NAMALWA (cell line): ENCODE results near the gene AGAP5.

ENCODE experiments used
- DNase-seq: peaks from one replicate; pipeline ENCODE4 v3.0.0-alpha.2; 2015; ENCODE audit warnings: low spot score

AGAP5 gene

GRCh38 chr10:73653701-73654100 lies 44.2 kb downstream of the AGAP5 start:
- peak; percentile 10 for DNase-seq

DNA sequence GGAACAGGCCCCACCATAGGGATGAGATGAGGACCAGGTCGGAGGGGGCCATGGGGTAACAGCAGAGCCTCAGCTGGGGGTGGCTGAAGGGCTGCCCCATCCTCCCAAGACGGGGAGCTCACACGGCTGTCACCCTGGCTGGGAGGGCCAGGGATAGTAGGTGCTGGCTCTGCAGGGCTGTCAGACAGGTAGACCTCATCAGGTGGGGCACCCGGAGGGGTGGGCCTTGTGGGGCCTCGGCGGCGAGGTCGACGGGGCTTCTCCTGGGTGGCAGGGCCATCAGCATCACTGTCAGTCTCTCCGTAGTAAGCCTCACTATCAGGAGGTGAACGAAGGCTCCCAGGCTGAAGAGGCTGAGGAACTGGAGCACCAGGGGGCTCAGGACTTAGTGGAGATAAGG lies 44.7 kb downstream of the AGAP5 start:
- DNase-seq, result no peak

- no peak for DNase-seq
These were observed 47.2 kb downstream of the AGAP5 start for GRCh38 chr10:73650537-73651331.

DNA sequence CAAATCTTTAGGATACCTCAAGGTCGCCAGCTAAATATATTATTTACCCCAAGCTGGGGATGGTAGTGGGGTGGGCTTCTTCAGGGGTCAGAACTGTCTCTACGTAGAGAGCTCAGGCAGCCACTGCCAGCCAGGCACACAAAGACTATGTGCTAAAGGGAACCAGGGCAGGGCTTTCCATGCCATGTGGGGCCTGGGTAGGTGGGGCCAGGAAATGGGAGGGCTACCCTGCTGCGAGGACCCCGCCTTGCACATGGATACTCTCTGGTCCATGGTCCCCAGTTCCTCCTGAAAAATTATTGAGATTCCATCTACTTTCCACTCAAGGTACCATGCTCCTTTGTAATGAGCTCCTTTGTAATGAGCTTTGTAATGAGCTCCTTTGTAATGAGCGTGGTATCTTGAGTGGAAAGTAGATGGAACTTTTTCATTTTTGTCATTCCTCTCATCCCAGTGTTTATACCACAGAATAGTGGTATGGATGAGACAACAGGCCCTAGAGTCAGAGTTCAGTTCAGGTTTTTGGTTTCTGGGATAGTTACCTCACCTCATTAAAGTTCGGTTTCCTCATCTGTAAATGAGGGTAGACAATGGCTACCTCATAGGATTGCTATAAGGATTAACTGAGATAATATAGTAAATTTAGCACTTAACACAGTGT lies 47.9 kb downstream of the AGAP5 start:
- DNase-seq, result no peak

DNA sequence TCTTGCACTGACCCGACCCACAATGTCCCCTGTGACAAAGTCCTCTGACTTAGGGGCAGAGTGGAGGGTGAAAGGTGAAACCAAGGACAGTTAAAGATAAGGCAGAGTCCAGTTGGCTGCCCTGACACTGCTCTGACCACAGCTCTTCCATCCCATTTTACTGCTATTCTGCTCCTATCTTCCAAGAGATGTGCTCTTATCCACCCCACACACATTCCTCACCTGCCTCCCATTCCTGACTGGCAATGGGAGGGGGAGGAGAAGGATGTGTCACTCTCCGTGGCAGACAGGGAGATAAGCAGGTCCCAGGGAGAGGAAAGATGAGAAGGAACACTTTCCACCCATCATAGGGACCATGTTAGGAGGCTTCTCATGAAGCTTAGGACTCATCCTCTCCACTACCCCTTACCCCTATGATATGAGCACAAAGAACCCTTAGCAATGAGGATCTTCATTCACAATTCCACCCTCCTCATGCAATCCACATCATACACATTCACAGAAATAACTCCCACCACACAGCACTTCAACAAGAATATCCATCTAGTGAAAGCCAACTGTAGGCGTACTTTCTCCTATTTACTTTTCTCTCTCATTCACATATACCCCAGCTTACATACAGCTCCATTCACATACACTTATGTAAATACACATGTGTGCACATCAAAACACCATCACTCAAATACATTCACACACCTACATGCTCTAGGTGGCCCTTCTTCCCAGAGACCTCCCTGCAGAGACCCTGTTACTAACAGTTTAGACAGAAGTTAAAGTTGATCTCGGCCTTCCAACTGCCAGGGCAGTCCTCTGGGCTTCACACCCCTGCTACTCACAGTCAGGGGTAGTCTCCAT lies 48.7 kb downstream of the AGAP5 start:
- no peak for DNase-seq

- no peak for DNase-seq
These were observed 49.8 kb downstream of the AGAP5 start for GRCh38 chr10:73647875-73648651.

DNA sequence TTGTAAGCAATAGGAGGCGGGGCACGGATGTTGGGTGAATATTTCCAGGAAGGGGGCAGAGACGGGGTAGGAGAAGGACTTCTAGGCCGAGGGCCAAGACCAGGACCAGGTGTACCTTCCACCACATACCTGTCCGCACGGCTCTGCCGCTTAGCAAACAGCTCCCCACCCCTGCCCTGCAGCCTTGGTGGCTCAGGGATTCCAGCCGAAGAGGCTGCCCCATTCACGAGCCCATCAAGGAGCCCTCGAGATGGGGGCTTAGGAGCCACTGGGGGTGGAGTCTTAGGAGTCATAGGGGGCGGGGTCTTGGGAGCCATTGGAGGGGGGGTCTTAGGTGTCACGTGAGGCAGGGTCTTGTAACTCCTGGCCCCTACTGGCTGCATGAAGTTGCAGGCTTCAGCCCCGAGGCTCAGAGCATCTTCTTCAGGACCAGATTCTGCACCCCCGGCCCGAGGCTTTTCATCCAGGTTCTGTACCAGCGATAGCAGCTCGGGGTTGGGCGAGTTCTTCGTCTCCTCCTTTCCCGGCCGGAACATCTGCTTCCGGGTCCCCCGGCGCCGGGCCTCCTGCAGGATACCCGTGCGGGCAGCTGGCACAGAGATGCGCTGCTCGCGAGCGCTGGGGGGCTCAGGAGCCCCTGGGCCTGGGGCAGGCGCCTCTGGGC lies 50.6 kb downstream of the AGAP5 start:
- DNase-seq, result no peak

DNA sequence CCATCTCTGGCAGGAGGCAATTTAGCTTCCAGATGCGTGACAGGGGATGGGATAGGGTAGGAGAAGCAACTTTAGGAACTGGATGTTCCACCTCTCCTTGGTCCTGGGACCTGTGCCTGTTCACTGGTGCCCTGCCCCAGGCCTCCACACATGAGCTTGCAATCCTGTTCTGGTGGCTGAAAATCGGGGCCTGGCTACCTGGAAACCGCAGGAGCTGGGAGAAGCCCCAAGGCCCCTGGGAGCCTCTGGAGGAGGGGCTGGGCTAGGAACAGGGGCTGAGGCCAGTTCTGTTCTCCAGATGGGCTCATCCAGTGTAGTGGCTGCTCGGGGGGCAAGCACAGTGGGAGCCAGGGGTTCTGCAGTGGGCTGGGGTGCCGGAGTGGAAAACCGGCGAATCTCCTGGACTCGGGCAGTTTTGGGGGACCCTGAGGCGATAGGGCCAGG lies 51.3 kb downstream of the AGAP5 start:
- no peak for DNase-seq

DNA sequence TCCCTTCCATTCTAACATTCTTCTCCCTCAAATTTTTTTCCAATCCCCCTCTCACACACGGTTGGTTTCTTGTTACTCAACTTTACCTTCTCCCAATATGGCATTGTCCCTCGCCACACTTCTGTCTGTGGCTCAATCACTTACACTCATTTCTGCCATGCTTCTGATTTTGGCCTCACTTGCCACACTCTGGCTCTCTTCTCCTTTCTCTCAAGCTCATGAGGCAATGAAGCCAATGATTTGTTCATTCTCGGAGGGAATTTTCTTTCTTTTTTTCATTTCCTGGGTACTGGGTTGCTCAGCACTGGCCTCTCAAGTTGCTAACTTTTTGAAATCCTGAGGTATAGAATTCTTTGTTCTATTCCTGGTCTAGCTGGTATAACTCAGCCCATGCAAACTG lies 52.7 kb downstream of the AGAP5 start:
- DNase-seq, result no peak

DNA sequence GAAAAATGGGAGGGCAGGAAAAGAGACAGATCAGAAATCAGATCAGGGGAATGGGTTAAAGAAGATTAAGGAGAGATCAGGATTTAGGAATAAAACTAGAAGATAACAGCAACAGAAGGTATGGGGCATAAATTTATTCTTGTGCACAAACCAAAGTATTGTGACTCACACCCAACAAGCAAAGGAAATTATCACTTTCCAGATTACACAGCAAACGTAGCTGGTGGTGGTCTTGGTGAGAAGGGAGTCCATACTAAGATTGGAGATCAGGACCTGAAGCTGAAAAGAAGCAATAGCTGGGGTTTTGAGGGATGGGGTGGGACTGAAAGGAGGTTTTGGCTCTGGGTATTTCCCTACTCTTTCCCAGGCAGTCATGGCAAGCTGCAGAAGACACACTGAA lies 53.1 kb downstream of the AGAP5 start:
- DNase-seq, result no peak

DNA sequence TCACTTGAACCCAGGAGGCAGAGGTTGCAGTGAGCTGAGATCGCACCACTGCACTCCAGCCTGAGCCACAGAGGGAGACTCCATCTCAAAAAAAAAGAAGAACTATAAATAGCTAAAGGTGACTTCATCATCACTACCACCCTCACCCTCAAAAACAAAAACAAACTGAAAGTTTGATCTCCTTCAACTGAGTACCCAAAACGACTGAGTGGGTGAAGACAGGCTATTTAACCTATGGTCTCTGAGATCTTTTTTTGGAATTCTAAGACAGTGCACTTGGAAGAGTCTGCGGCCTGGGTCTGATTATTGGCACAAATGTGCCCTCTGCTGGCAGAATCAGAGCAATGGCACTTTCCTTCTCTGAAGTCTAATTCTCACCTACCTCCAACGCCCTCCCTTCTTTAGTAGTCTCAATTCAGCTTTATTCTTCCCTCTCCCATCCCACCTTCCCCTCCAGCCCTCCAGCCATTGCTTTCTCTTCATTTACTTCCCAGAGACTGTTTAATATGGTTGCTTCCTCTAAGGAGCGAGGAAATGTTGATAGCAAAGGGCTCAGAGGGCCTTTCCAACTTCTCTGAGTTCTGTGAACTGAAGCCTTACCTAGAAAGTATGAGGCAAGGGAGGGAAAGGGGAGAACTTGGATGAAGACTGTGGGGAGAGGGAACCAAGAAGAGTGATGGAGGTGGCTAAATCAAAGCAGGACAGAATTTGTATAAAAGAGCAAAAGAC lies 53.7 kb downstream of the AGAP5 start:
- DNase-seq, result peak; percentile 66

GRCh38 chr10:73643362-73643761 lies 54.5 kb downstream of the AGAP5 start:
- DNase-seq, result no peak

GRCh38 chr10:73641328-73642060 lies 56.4 kb downstream of the AGAP5 start, which contains the start of gene MYOZ1:
Gene MYOZ1 (minus strand): TSS chr10:73641474. CDS start chr10:73640017, 1,457 bp downstream.
- no peak for DNase-seq

DNA sequence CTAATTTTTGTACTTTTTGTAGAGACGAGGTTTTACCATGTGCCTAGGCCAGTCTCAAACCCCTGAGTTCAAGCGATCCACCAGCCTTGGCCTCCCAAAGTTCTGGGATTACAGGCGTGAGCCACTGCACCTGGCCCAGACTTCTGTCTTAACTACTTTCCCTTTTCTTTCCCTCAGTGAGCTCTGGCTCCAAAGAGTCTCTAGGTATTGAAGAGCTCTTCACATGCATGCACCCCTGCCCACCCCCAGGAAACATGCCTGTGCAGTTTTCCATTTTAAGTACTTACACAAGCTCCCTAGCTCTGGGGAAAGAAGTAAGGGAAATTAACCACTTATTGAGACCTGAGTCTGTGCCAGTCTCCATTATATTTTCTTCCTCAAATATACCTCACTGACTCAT lies 58.6 kb downstream of the AGAP5 start:
- DNase-seq, result no peak

GRCh38 chr10:73635781-73636180 lies 62.1 kb downstream of the AGAP5 start:
- DNase-seq, result no peak

- no peak for DNase-seq
These were observed 63.5 kb downstream of the AGAP5 start for GRCh38 chr10:73634421-73634820.

GRCh38 chr10:73629165-73629564 lies 68.7 kb downstream of the AGAP5 start:
- no peak for DNase-seq

GRCh38 chr10:73628405-73628804 lies 69.5 kb downstream of the AGAP5 start:
- no peak for DNase-seq

- DNase-seq, result no peak
These were observed 70.6 kb downstream of the AGAP5 start for GRCh38 chr10:73627300-73627699.
